Thyroid gland (tissue), 4 donors: ENCODE data around the gene MEPCE. TPM values are rescaled to one million over a fixed set of nuclear protein-coding genes. Genes with fewer than 3 reads are reported as not detected.

ENCODE experiments used
- DNase-seq, 2 donors: peaks; one replicate each; pipeline ENCODE4 v3.0.0-alpha.2; 2019
- H3K27ac ChIP-seq, 3 donors: fragments of 200-600 bp; sonication (generic); 1 replicate in 2 of 3; 2 replicates in 1 of 3; pipeline ENCODE4 v1.5.1; 2016 to 2019; ENCODE audit warnings: mild to moderate bottlenecking in 1 of 3, moderate library complexity in 1 of 3
- H3K27me3 ChIP-seq: fragments of 200-600 bp; sonication (generic); one replicate; pipeline ENCODE4 v1.5.1; 2019
- H3K36me3 ChIP-seq, 2 donors: fragments of 200-600 bp; sonication (generic); one replicate each; pipeline ENCODE4 v1.5.1; 2016 to 2019
- H3K4me1 ChIP-seq, 2 donors: fragments of 200-600 bp; sonication (generic); one replicate each; pipeline ENCODE4 v1.5.1; 2017 to 2019
- H3K4me3 ChIP-seq, 3 donors: fragments of 200-600 bp; sonication (generic); replicated peaks in 1 of 3; 1 replicate in 2 of 3; 2 replicates in 1 of 3; pipeline ENCODE4 v1.5.1; 2016; ENCODE audit warnings: mild to moderate bottlenecking in 1 of 3
- H3K9me3 ChIP-seq: fragments of 200-600 bp; sonication (generic); one replicate; pipeline ENCODE4 v1.5.1; 2017
- CTCF ChIP-seq, 6 experiments: fragments of 200-600 bp in 3 of 6; fragments of 450-650 bp in 3 of 6; sonication (generic) in 3 of 6; IDR thresholded peaks; one replicate each; pipeline ENCODE4 v1.5.1; 2016 to 2019; ENCODE audit warnings: antibody characterized with exemption in 6 of 6, mild to moderate bottlenecking in 2 of 6, inconsistent platforms in 1 of 6, moderate library complexity in 1 of 6
- POLR2A ChIP-seq, 2 donors: fragments of 450-650 bp; IDR thresholded peaks; one replicate each; pipeline ENCODE4 v1.6.1; 2017; ENCODE audit warnings: antibody characterized with exemption in 2 of 2, mild to moderate bottlenecking in 2 of 2, moderate library complexity in 1 of 2
- WGBS, 2 donors: methylation state at CpG; one replicate each; pipeline ENCODE4 v1.1.5; 2017; 5-methylcytosine and 5-hydroxymethylcytosine counted together
- intact Hi-C: fragments of 100-400 bp; cut with DNase I; formaldehyde crosslinking; loops from one replicate; pipeline ENCODE4 v1.15.1; 2023
- total RNA-seq, 4 donors: library from RNA; depleted of rRNA; stranded (reverse); fragments of >200 nt; gene quantifications; one replicate each; pipeline ENCODE4 v1.2.3, GENCODE V29; 2016

Gene MEPCE
- total RNA-seq, 4 donors from 2014 or later, result 42.9 to 48.7 (median 45.6) TPM

GRCh38 chr7:100411101-100411500 is 18.5 kb upstream of the MEPCE start:
- no peaks in the 10 kb centered on the region for H3K9me3 ChIP-seq
- TF ChIP-seq CTCF (IDR thresholded peaks at IDR 0.05) (no peak), POLR2A (IDR thresholded peaks at IDR 0.05) (no peak)
- H3K36me3 ChIP-seq, result no peaks in the 10 kb centered on the region
- H3K27me3 ChIP-seq, result no peaks in the 10 kb centered on the region
- DNase-seq, result no peak
- intact Hi-C loops, result no loop called here
- no peaks in the 10 kb centered on the region for H3K4me1 ChIP-seq
- 92 to 94% methylated on average over 6 of the region's 6 CpGs for WGBS, 2 donors
- H3K27ac ChIP-seq, result no peak overlapping the region
- no peak overlapping the region for H3K4me3 ChIP-seq

GRCh38 chr7:100413346-100413745 is 16.3 kb upstream of the MEPCE start:
- H3K27me3 ChIP-seq, result no peaks in the 10 kb centered on the region
- H3K9me3 ChIP-seq, result no peaks in the 10 kb centered on the region
- intact Hi-C loops, result no loop called here
- DNase-seq, result no peak
- no peak overlapping the region for H3K4me3 ChIP-seq
- H3K27ac ChIP-seq, result no peak overlapping the region
- no peak for TF ChIP-seq POLR2A (IDR thresholded peaks at IDR 0.05)
- TF ChIP-seq CTCF (IDR thresholded peaks at IDR 0.05), result no peak
- no peaks in the 10 kb centered on the region for H3K4me1 ChIP-seq
- H3K36me3 ChIP-seq, result no peaks in the 10 kb centered on the region

GRCh38 chr7:100413889-100414288 is 15.7 kb upstream of the MEPCE start:
- intact Hi-C loops, result no loop called here
- no peak for DNase-seq
- Histone ChIP-seq H3K4me1 (no peaks in the 10 kb centered on the region), H3K9me3 (no peaks in the 10 kb centered on the region), H3K27me3 (no peaks in the 10 kb centered on the region), H3K36me3 (no peaks in the 10 kb centered on the region), H3K27ac (no peak overlapping the region), H3K4me3 (no peak overlapping the region)
- no peak for TF ChIP-seq POLR2A (IDR thresholded peaks at IDR 0.05)
- WGBS, 2 donors, result 100% methylated on average over 1 of the region's 1 CpG

- no peak for DNase-seq
- H3K36me3 ChIP-seq, result no peaks in the 10 kb centered on the region
- H3K27ac ChIP-seq, result no peak overlapping the region
- intact Hi-C loops, result no loop called here
- TF ChIP-seq POLR2A (IDR thresholded peaks at IDR 0.05) (no peak), CTCF (IDR thresholded peaks at IDR 0.05) (no peak)
- no peaks in the 10 kb centered on the region for H3K4me1 ChIP-seq
- no peak overlapping the region for H3K4me3 ChIP-seq
- H3K27me3 ChIP-seq, result no peaks in the 10 kb centered on the region
- 94% methylated on average over 5 of the region's 5 CpGs for WGBS, 2 donors
- H3K9me3 ChIP-seq, result no peaks in the 10 kb centered on the region
Measured at GRCh38 chr7:100415448-100415847, 14.2 kb upstream of the MEPCE start.

- 87 to 90% methylated on average over 1 of the region's 1 CpG for WGBS, 2 donors
- TF ChIP-seq POLR2A (IDR thresholded peaks at IDR 0.05) (no peak), CTCF (IDR thresholded peaks at IDR 0.05) (no peak)
- Histone ChIP-seq H3K4me1 (no peaks in the 10 kb centered on the region), H3K9me3 (no peaks in the 10 kb centered on the region), H3K4me3 (no peak overlapping the region), H3K27me3 (no peaks in the 10 kb centered on the region), H3K27ac (no peak overlapping the region), H3K36me3 (no peaks in the 10 kb centered on the region)
- no peak for DNase-seq
- intact Hi-C loops, result no loop called here
Measured at GRCh38 chr7:100418930-100419659, 10.5 kb upstream of the MEPCE start.
